OCI-LY1 (cell line): ENCODE measurements around the gene CCDC40.
A peak's percentile ranks its signal among the peaks of the same experiment; 100 is the strongest.

ENCODE experiments used
- H2AFZ ChIP-seq: fragments of 200-600 bp; sonication (generic), shearing (Covaris generic); 2 replicates; pipeline ENCODE4 v1.6.0; 2014; ENCODE audit warnings: antibody characterized with exemption, mild to moderate bottlenecking, low read length
- H3F3A ChIP-seq: fragments of 200-600 bp; sonication (generic), shearing (Covaris generic); 2 replicates; pipeline ENCODE4 v1.6.0; 2014; ENCODE audit warnings: mild to moderate bottlenecking, antibody characterized with exemption, low read length, moderate library complexity; ENCODE audit not compliant: insufficient read depth
- H3K27ac ChIP-seq: fragments of 200-600 bp; sonication (generic); 2 replicates; pipeline ENCODE4 v1.5.1; 2014; ENCODE audit warnings: low read length, mixed run types, mild to moderate bottlenecking, low read depth; ENCODE audit not compliant: poor library complexity, severe bottlenecking
- H3K27me3 ChIP-seq: fragments of 200-600 bp; sonication (generic); 2 replicates; pipeline ENCODE4 v1.6.0; 2014; ENCODE audit warnings: antibody characterized with exemption, mild to moderate bottlenecking, low read length, moderate library complexity; ENCODE audit not compliant: insufficient read depth
- H3K36me3 ChIP-seq: fragments of 200-600 bp; sonication (generic); 2 replicates; pipeline ENCODE4 v1.6.1; 2014; ENCODE audit warnings: mild to moderate bottlenecking, antibody characterized with exemption, low read length, moderate library complexity, mixed read lengths; ENCODE audit not compliant: insufficient read depth
- H3K4me1 ChIP-seq: fragments of 200-600 bp; sonication (generic); 2 replicates; pipeline ENCODE4 v1.5.1; 2014; ENCODE audit warnings: mild to moderate bottlenecking, low read length, moderate library complexity; ENCODE audit not compliant: insufficient read depth, severe bottlenecking
- H3K4me2 ChIP-seq: fragments of 200-600 bp; sonication (generic), shearing (Covaris generic); 2 replicates; pipeline ENCODE4 v1.6.1; 2014; ENCODE audit warnings: low read length
- H3K4me3 ChIP-seq: fragments of 200-600 bp; sonication (generic); 2 replicates; pipeline ENCODE4 v1.5.1; 2014; ENCODE audit warnings: low read length, low read depth, mild to moderate bottlenecking, mixed read lengths; ENCODE audit not compliant: poor library complexity, severe bottlenecking
- H3K79me2 ChIP-seq: fragments of 200-600 bp; shearing (Covaris generic); 2 replicates; pipeline ENCODE4 v1.6.1; 2016; ENCODE audit warnings: mixed run types, low read length, mixed read lengths; ENCODE audit not compliant: insufficient read depth
- H3K9ac ChIP-seq: fragments of 200-600 bp; sonication (generic), shearing (Covaris generic); 2 replicates; pipeline ENCODE4 v1.6.1; 2014; ENCODE audit warnings: mild to moderate bottlenecking, low read length, mixed read lengths
- H3K9me2 ChIP-seq: fragments of 200-600 bp; sonication (generic), shearing (Covaris generic); 2 replicates; pipeline ENCODE4 v1.6.1; 2014; ENCODE audit warnings: low read depth, mild to moderate bottlenecking, low read length, mixed read lengths
- H3K9me3 ChIP-seq: fragments of 200-600 bp; shearing (Covaris generic); 2 replicates; pipeline ENCODE4 v1.6.1; 2014; ENCODE audit warnings: low read length, mixed read lengths
- H4K20me1 ChIP-seq: fragments of 200-600 bp; sonication (generic), shearing (Covaris generic); 2 replicates; pipeline ENCODE4 v1.6.0; 2016; ENCODE audit warnings: mild to moderate bottlenecking, low read length; ENCODE audit not compliant: insufficient read depth
- CTCF ChIP-seq: fragments of 200-600 bp; sonication (generic), shearing (Covaris generic); IDR thresholded peaks from 2 replicates; pipeline ENCODE4 v1.5.1; 2017; ENCODE audit warnings: mild to moderate bottlenecking, antibody characterized with exemption, low read length, moderate library complexity, mixed read lengths
- EZH2 ChIP-seq: fragments of 200-600 bp; sonication (generic), shearing (Covaris generic); IDR thresholded peaks from 2 replicates; pipeline ENCODE4 v1.8.0; 2017; ENCODE audit warnings: borderline replicate concordance, mixed run types, mild to moderate bottlenecking, antibody characterized with exemption, low read length, moderate library complexity, mixed read lengths

CCDC40 gene

GRCh38 chr17:80099291-80100034, 63.0 kb downstream of the CCDC40 start:
- Histone ChIP-seq H3K4me2 (no peak overlapping the region), H3K9ac (no peak overlapping the region), H3K36me3 (no peaks in the 10 kb centered on the region), H4K20me1 (no peaks in the 10 kb centered on the region), H3K4me3 (no peak overlapping the region), H3K27ac (no peak overlapping the region), H3K4me1 (peaks cover 16% of the 10 kb centered on the region), H3K27me3 (no peaks in the 10 kb centered on the region), H3K9me3 (no peaks in the 10 kb centered on the region), H3K79me2 (no peaks in the 10 kb centered on the region), H3K9me2 (no peaks in the 10 kb centered on the region), H2AFZ (no peak overlapping the region), H3F3A (no peaks in the 10 kb centered on the region)
- TF ChIP-seq CTCF (no peak), EZH2 (no peak)

DNA sequence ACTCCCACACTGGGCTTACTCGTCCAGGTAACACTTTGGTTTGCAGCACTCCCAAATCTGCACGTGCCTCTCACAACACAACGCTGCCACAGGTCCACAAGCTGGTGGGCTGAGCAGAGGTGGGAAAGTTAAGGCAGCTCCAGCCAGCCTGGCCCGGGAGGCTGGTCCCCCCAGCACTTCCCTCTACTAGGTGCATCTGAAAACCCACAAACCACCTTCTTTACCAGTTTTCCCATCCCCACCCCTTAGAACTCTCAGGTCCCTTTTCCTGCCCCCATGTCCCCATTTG, 63.5 kb downstream of the CCDC40 start:
- H3K27ac ChIP-seq = no peak overlapping the region
- no peaks in the 10 kb centered on the region for H4K20me1 ChIP-seq
- no peaks in the 10 kb centered on the region for H3K9me3 ChIP-seq
- no peaks in the 10 kb centered on the region for H3K79me2 ChIP-seq
- TF ChIP-seq EZH2 = no peak
- no peak for TF ChIP-seq CTCF
- no peaks in the 10 kb centered on the region for H3K9me2 ChIP-seq
- no peaks in the 10 kb centered on the region for H3F3A ChIP-seq
- no peaks in the 10 kb centered on the region for H3K27me3 ChIP-seq
- peaks cover 16% of the 10 kb centered on the region for H3K4me1 ChIP-seq
- H3K9ac ChIP-seq = no peak overlapping the region
- H2AFZ ChIP-seq = no peak overlapping the region
- no peaks in the 10 kb centered on the region for H3K36me3 ChIP-seq
- H3K4me2 ChIP-seq = no peak overlapping the region
- H3K4me3 ChIP-seq = no peak overlapping the region

GRCh38 chr17:80101011-80101945, 64.8 kb downstream of the CCDC40 start, which contains the start of gene GAA:
Gene GAA (plus strand): TSS chr17:80101581. CDS start chr17:80104587, 3,006 bp downstream.
- peak within 1 kb of the TSS; percentile 89 for H3K9ac ChIP-seq
- H3K9me3 ChIP-seq = no peaks in the 10 kb centered on the region
- no peaks in the 10 kb centered on the region for H3K9me2 ChIP-seq
- no peaks in the 10 kb centered on the region for H3F3A ChIP-seq
- peak within 1 kb of the TSS; percentile 100 for H3K4me2 ChIP-seq
- no peaks in the 10 kb centered on the region for H3K36me3 ChIP-seq
- H3K27ac ChIP-seq = no peak within 1 kb of the TSS
- peaks cover 5% of the 10 kb centered on the region; the same call in 1 of the 2 replicates for H3K27me3 ChIP-seq
- H3K79me2 ChIP-seq = no peaks in the 10 kb centered on the region
- H3K4me1 ChIP-seq = peaks cover 16% of the 10 kb centered on the region
- peak within 1 kb of the TSS; percentile 48 for H2AFZ ChIP-seq
- H3K4me3 ChIP-seq = peak within 1 kb of the TSS; percentile 87
- TF ChIP-seq EZH2 (no peak), CTCF (peak; percentile 58)
- H4K20me1 ChIP-seq = no peaks in the 10 kb centered on the region
